GM18526 (cell line): ENCODE data around the gene GSK3A.

Experiments
- POLR2A ChIP-seq: IDR thresholded peaks from 3 replicates; pipeline ENCODE4 v1.6.1; 2011; ENCODE audit not compliant: insufficient read length; ENCODE audit errors: extremely low read depth

The GSK3A gene

DNA sequence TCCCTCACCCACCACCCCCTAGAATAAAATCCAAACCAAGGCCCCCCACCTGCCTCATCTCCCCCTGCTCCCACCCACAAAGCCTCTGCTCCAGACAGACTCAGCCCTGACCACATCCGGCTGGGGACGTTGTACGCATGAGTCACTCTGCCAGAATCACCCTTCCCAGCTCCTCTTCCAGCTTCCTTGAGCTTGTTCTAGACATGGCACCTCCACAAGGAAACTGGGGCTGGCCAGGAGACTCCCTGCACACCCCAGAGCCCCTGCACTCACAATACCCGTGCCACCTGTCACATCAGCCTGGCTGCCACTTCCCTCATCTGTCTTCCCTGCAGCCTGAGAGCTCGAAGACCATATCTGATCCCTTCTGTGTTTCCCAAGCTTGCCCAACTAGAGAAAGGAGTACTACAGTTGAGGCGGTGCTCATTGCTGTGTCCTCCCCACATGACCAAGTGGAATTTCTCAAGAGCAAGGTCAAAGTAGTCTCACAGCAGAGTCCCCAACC lies 34.6 kb downstream of the GSK3A start:
- TF ChIP-seq POLR2A, result no peak

DNA sequence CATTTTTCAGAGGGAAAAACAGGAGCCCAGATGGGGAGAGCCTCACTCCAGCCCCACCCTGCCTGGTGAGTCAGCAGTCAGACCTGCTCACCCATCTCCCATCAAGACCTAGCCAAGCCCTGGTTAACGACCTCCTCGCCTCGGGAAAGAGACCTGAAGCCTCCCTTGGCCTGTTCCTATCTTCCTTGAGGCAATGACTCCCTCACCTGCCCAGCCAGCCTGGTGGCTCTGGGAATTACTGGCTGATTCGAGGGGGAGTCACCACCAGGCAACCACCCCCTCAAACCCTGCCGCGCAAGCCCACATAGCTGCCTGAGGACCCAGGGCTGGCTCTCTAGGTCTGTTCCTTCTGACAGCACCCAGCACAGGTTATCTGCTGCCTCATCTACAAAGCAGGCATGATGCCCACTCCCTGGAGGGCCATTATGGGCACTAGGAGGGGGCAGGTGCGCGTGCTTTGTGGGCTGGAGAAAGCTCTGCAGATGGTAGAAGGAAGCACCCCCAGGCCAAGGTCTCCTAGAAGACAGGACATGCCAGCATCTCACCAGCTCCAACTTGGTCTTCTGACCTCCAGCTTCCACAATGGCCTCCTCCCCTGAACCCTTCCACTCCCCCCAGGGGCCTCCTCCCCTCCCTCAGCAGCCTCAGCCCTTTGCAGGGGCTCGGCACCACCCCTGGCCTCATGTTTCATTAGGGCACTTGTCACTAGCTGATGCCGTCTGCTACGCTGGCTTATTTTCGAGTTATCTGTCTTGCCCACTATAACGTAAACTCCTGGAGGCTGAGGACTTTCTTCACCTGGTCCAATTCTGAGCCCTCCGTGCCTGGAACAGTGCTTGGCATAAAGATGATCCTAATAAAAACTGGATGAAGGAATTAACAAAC lies 35.3 kb downstream of the GSK3A start:
- TF ChIP-seq POLR2A, result no peak

DNA sequence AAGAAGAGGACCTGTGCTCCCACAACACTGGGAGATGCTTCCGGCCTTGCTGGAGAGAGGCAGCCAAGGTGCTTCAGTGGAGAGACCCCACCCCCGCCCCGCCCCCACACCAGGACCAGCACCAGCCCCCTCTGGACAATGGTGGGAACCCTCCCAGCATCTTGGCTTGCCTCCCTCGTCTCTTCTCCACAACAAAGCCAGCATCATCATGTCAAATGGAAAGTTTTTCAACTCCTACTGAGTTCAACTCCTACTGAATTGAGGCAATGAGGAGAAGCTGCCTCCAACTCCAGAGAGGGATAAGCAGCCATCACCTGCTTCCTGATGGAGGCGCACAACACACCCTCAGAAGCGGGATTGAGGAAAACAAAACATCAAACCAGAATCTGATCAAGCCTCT lies 37.7 kb downstream of the GSK3A start:
- no peak for TF ChIP-seq POLR2A

GRCh38 chr19:42203700-42204099 lies 38.7 kb downstream of the GSK3A start:
- no peak for TF ChIP-seq POLR2A

DNA sequence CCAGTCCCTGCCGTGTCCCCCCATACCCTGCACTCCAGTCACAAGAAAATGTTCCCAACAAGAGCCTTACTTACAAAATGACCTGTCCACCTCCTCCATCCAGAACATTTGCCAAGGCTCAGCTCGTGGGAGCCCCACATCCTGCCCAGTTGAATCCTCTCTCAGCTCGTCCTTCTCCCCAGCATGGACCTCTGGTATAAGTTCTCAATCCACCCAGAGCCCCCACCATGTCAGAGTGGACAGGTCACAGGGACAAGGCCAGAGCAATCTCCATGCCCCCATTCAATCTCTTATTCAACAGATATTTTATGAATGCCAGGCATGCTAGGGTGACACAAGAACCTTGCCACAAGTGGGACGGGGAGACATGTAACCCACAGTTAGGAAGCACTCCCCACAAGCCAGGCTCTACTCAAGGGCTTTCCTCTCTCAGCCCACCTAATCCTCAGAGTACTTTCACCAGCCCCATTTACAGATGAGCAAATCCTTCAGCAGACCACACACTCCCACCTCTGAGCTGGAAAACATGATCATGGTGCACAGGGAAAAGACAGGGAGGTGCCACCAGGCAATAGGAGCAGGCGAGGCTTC lies 40.0 kb downstream of the GSK3A start:
- no peak for TF ChIP-seq POLR2A

DNA sequence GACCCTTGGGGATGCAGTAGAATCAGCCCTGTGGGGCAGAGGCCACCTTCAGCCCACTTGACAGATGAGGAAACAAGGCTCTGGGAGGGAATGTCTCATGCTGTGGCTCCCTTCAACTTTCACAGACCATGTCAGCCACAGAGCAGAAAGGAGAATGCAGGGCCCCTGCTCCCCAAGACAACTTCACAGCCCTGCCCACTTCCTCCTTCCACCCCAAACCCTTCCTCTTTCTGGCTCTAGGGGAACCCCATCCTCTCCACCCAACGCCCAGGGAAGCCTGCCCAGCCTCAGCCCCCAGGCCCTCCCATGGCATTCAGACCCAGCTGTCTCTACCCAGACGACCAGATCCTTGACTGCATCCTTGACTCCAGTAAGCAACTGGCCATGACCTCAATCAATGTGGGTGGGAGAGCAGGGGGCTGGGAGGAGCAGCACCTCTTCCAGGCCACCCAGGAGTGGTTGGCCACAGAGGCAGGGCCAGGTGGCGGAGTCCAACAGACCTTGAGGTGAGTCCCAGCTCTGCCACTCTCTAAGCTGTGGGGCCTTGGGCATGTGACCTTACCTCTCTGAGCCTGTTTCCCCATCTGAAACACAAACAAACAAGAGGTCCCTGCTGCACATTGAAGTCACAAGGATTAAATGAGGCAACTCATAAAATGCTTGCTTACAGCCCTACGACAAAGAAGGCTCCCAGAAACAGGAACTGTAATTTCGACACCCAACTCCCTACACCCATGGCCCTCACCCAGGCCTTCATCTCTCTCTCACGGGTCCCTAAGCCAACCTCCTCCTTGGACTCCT lies 40.7 kb downstream of the GSK3A start:
- no peak for TF ChIP-seq POLR2A

DNA sequence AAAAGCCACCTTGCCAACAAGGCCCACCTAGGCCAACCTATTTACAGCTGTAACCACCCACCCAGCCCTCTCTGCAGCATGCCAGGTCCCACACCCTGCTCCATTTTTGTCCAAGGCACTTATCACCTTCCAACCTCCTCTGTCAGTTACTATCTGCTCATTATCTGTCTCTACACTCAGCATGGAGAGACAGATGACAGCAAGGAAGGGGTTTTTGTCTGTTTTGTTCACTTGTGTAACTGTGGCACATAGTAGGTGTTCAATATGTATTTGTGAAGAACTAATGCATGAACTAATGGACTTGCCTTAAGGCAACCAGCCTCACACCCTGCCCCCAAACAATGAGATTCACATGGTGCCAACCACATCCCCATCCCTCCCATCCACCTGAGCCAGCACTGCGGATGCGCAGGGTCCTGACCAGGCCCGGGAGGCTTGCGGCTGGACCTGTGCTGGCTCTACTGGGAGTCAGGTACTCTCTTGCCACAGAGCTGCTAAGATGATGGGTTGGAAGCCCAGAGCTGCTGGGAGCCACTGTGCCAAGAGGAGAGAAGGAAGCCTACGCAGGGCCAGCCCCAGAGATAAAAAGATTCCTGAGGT lies 42.2 kb downstream of the GSK3A start:
- TF ChIP-seq POLR2A, result no peak

- peak; percentile 35 for TF ChIP-seq POLR2A
Observed at GRCh38 chr19:42199440-42200115, 42.8 kb downstream of the GSK3A start.

GRCh38 chr19:42198676-42199439 lies 43.5 kb downstream of the GSK3A start:
- TF ChIP-seq POLR2A, result no peak

DNA sequence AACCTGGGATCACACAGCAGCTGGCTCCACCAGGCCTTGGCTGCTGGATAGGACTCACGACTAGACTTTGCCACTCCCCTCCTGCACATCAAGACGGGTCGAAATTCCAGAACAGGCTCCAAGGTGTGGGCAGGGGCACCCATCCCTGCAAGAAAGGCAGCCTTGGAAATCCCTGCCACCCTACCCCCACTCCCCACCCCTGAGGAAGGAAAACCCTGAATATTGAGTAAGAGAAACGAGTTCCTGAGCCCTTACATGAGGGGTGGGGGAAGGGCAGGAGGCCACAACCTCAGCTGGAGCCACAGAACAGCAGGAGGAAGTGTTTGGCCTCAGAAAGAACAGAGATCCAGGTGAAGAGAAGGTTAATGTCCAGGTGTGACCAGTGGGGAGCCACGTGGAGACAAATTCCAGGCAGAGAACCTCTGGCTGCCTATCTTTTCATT lies 45.0 kb downstream of the GSK3A start:
- TF ChIP-seq POLR2A, result no peak

- TF ChIP-seq POLR2A, result no peak
Observed at GRCh38 chr19:42196011-42197001, 46.1 kb downstream of the GSK3A start.

- no peak for TF ChIP-seq POLR2A
Observed at GRCh38 chr19:42193706-42194105, 48.7 kb downstream of the GSK3A start.

- no peak for TF ChIP-seq POLR2A
Observed at GRCh38 chr19:42193294-42193693, 49.1 kb downstream of the GSK3A start.
